Esophagus squamous epithelium (tissue), 5 donors: Measurements from ENCODE around the gene ADH6. TPM values are rescaled to one million over a fixed set of nuclear protein-coding genes. Genes with fewer than 3 reads are reported as not detected.
A peak's percentile ranks its signal among the peaks of the same experiment; 100 is the strongest.

Experiments
- DNase-seq: peaks from one replicate; lab custom pipeline; 2025; lab: John Stamatoyannopoulos, UW
- H3K27ac ChIP-seq, 4 donors: fragments of 200-600 bp; sonication (generic); one replicate each; pipeline ENCODE4 v1.5.1; 2016 to 2019; ENCODE audit warnings: mild to moderate bottlenecking in 1 of 4
- H3K27me3 ChIP-seq, 4 donors: fragments of 200-600 bp; sonication (generic); 1 replicate in 3 of 4; 2 replicates in 1 of 4; pipeline versions ENCODE4 v1.5.1 to v1.6.0; 2017 to 2021; ENCODE audit warnings: antibody characterized with exemption in 1 of 4
- H3K36me3 ChIP-seq, 3 donors: fragments of 200-600 bp; sonication (generic); one replicate each; pipeline ENCODE4 v1.5.1; 2016 to 2019
- H3K4me1 ChIP-seq, 3 donors: fragments of 200-600 bp; sonication (generic); one replicate each; pipeline ENCODE4 v1.5.1; 2017 to 2019
- H3K4me3 ChIP-seq, 4 donors: fragments of 200-600 bp; sonication (generic); 1 replicate in 3 of 4; 2 replicates in 1 of 4; pipeline ENCODE4 v1.5.1; 2016 to 2019; ENCODE audit warnings: mild to moderate bottlenecking in 2 of 4, moderate library complexity in 1 of 4
- H3K9me3 ChIP-seq, 3 donors: fragments of 200-600 bp; sonication (generic); one replicate each; pipeline ENCODE4 v1.5.1; 2016 to 2019
- POLR2A ChIP-seq, 4 donors: fragments of 450-650 bp; IDR thresholded peaks; one replicate each; pipeline ENCODE4 v1.6.1; 2017; ENCODE audit warnings: antibody characterized with exemption in 4 of 4, mild to moderate bottlenecking in 4 of 4, moderate library complexity in 3 of 4
- WGBS, 2 donors: methylation state at CpG; one replicate each; pipeline ENCODE4 v1.1.5; 2018; 5-methylcytosine and 5-hydroxymethylcytosine counted together
- intact Hi-C: fragments of 100-400 bp; cut with DNase I; formaldehyde crosslinking; loops from one replicate; pipeline ENCODE4 v1.15.0; 2022
- total RNA-seq, 4 donors: library from RNA; depleted of rRNA; stranded (reverse); fragments of >200 nt; gene quantifications; one replicate each; pipeline ENCODE4 v1.1.0, GENCODE V29; 2016
- TF ChIP-seq, protein P1 (sequence below), 6 experiments: fragments of 450-650 bp in 4 of 6; fragments of 200-600 bp in 2 of 6; sonication (generic) in 2 of 6; IDR thresholded peaks; one replicate each; pipeline ENCODE4 v1.5.1; 2016 to 2019; ENCODE audit warnings: antibody characterized with exemption in 6 of 6, mild to moderate bottlenecking in 4 of 6, moderate library complexity in 4 of 6
- donor health status: DM: yes; HTN: yes; CAD: no.

The ADH6 gene
- total RNA-seq, 4 donors from 2014 or later = not detected

- no peak for DNase-seq
- Histone ChIP-seq H3K36me3 (no peaks in the 10 kb centered on the region), H3K9me3 (no peaks in the 10 kb centered on the region), H3K27me3 (no peaks in the 10 kb centered on the region), H3K27ac (no peak overlapping the region), H3K4me3 (no peak overlapping the region), H3K4me1 (no peaks in the 10 kb centered on the region)
- 70 to 78% methylated on average over 3 of the region's 3 CpGs for WGBS, 2 donors
- no peak for TF ChIP-seq POLR2A (IDR thresholded peaks at IDR 0.05)
- intact Hi-C loops = no loop called here
Measured at GRCh38 chr4:99215521-99215920, 3.5 kb downstream of the ADH6 start.

GRCh38 chr4:99210789-99211188, 8.3 kb downstream of the ADH6 start:
- Histone ChIP-seq H3K27ac (no peak overlapping the region), H3K4me1 (peaks cover 0 to 21% (median 0%) of the 10 kb centered on the region in 3 donors), H3K27me3 (no peaks in the 10 kb centered on the region), H3K9me3 (no peaks in the 10 kb centered on the region), H3K4me3 (no peak overlapping the region), H3K36me3 (no peaks in the 10 kb centered on the region)
- no peak for DNase-seq
- TF ChIP-seq, protein P1, sequence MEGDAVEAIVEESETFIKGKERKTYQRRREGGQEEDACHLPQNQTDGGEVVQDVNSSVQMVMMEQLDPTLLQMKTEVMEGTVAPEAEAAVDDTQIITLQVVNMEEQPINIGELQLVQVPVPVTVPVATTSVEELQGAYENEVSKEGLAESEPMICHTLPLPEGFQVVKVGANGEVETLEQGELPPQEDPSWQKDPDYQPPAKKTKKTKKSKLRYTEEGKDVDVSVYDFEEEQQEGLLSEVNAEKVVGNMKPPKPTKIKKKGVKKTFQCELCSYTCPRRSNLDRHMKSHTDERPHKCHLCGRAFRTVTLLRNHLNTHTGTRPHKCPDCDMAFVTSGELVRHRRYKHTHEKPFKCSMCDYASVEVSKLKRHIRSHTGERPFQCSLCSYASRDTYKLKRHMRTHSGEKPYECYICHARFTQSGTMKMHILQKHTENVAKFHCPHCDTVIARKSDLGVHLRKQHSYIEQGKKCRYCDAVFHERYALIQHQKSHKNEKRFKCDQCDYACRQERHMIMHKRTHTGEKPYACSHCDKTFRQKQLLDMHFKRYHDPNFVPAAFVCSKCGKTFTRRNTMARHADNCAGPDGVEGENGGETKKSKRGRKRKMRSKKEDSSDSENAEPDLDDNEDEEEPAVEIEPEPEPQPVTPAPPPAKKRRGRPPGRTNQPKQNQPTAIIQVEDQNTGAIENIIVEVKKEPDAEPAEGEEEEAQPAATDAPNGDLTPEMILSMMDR (IDR thresholded peaks at IDR 0.05) = no peak
- no peak for TF ChIP-seq POLR2A (IDR thresholded peaks at IDR 0.05)
- intact Hi-C loops = no loop called here

GRCh38 chr4:99209671-99210070, 9.4 kb downstream of the ADH6 start:
- no peak overlapping the region for H3K4me3 ChIP-seq
- H3K9me3 ChIP-seq = no peaks in the 10 kb centered on the region
- WGBS, 2 donors = 67 to 93% methylated on average over 1 of the region's 1 CpG
- no peak for DNase-seq
- no peaks in the 10 kb centered on the region for H3K36me3 ChIP-seq
- H3K4me1 ChIP-seq = peaks cover 0 to 32% (median 0%) of the 10 kb centered on the region in 3 donors
- no peaks in the 10 kb centered on the region for H3K27me3 ChIP-seq
- H3K27ac ChIP-seq = no peak overlapping the region
- intact Hi-C loops = loop anchor here (10.0 kb wide), 1 partner anchor 195 kb away; no protein-coding TSS in a partner anchor
- TF ChIP-seq POLR2A (IDR thresholded peaks at IDR 0.05) = no peak
- TF ChIP-seq, protein P1 (IDR thresholded peaks at IDR 0.05) = no peak

DNA sequence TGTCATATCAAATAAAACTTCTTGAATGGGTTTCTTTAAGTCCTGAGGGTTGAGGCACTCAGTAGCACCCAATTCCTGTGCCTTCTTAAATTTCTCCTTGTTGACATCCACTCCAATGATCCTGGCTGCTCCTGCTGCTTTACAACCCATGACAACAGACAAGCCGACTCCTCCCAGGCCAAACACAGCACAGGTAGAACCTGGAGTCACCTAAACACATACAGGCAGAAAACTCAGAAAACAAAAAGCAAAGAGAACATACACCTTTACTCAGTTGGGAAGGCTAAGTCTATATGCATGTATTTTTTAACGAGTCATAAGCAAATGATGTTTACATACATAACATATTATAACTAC, 10.3 kb downstream of the ADH6 start:
- peak overlapping the region in 2 of 4 donors; percentile 8 to 53 for H3K27ac ChIP-seq
- intact Hi-C loops = loop anchor here (10.0 kb wide), 1 partner anchor 196 kb away; no protein-coding TSS in a partner anchor
- 58 to 80% methylated on average over 2 of the region's 2 CpGs for WGBS, 2 donors
- TF ChIP-seq, protein P1 (IDR thresholded peaks at IDR 0.05) = no peak
- no peak for TF ChIP-seq POLR2A (IDR thresholded peaks at IDR 0.05)
- no peak overlapping the region for H3K4me3 ChIP-seq
- DNase-seq = no peak
- no peaks in the 10 kb centered on the region for H3K27me3 ChIP-seq
- no peaks in the 10 kb centered on the region for H3K36me3 ChIP-seq
- H3K4me1 ChIP-seq = peaks cover 0 to 36% (median 0%) of the 10 kb centered on the region in 3 donors
- no peaks in the 10 kb centered on the region for H3K9me3 ChIP-seq

GRCh38 chr4:99207911-99208718, 10.9 kb downstream of the ADH6 start:
- H3K4me3 ChIP-seq = no peak overlapping the region
- no peak for TF ChIP-seq POLR2A (IDR thresholded peaks at IDR 0.05)
- TF ChIP-seq, protein P1 (IDR thresholded peaks at IDR 0.05) = no peak
- 24 to 33% methylated on average over 10 of the region's 10 CpGs for WGBS, 2 donors
- H3K36me3 ChIP-seq = no peaks in the 10 kb centered on the region
- H3K9me3 ChIP-seq = no peaks in the 10 kb centered on the region
- peak overlapping the region in 2 of 4 donors; percentile 8 to 53 for H3K27ac ChIP-seq
- H3K27me3 ChIP-seq = no peaks in the 10 kb centered on the region
- intact Hi-C loops = loop anchor here (10.0 kb wide), 1 partner anchor 197 kb away; no protein-coding TSS in a partner anchor
- H3K4me1 ChIP-seq = peaks cover 0 to 42% (median 0%) of the 10 kb centered on the region in 3 donors
- no peak for DNase-seq
